Adipocyte (in vitro differentiated cells): ENCODE measurements around the gene ING4.

Experiments
- DNase-seq: peaks from one replicate; pipeline ENCODE4 v3.0.0-alpha.2; 2015; ENCODE audit warnings: low read depth
- H3K27me3 ChIP-seq: replicated peaks from 2 replicates; pipeline ENCODE4 v1.7.0; 2013; ENCODE audit warnings: mild to moderate bottlenecking, low read length, moderate library complexity; ENCODE audit not compliant: control insufficient read depth, insufficient read depth
- H3K36me3 ChIP-seq: 2 replicates; pipeline ENCODE4 v1.7.0; 2013; ENCODE audit warnings: low read length, mild to moderate bottlenecking, moderate library complexity; ENCODE audit not compliant: control insufficient read depth, insufficient read depth, severe bottlenecking
- H3K4me1 ChIP-seq: 2 replicates; pipeline ENCODE4 v1.7.0; 2013; ENCODE audit warnings: mild to moderate bottlenecking, low read length, moderate library complexity; ENCODE audit not compliant: control insufficient read depth, insufficient read depth
- H3K4me3 ChIP-seq: 2 replicates; pipeline ENCODE4 v1.7.0; 2013; ENCODE audit warnings: mild to moderate bottlenecking, low read length, moderate library complexity
- H3K9ac ChIP-seq: 2 replicates; pipeline ENCODE4 v1.7.0; 2013; ENCODE audit warnings: mild to moderate bottlenecking, low read length, moderate library complexity
- H3K9me3 ChIP-seq: 2 replicates; pipeline ENCODE4 v1.7.0; 2013; ENCODE audit warnings: mild to moderate bottlenecking, low read length, moderate library complexity; ENCODE audit not compliant: control insufficient read depth

ING4 gene

DNA sequence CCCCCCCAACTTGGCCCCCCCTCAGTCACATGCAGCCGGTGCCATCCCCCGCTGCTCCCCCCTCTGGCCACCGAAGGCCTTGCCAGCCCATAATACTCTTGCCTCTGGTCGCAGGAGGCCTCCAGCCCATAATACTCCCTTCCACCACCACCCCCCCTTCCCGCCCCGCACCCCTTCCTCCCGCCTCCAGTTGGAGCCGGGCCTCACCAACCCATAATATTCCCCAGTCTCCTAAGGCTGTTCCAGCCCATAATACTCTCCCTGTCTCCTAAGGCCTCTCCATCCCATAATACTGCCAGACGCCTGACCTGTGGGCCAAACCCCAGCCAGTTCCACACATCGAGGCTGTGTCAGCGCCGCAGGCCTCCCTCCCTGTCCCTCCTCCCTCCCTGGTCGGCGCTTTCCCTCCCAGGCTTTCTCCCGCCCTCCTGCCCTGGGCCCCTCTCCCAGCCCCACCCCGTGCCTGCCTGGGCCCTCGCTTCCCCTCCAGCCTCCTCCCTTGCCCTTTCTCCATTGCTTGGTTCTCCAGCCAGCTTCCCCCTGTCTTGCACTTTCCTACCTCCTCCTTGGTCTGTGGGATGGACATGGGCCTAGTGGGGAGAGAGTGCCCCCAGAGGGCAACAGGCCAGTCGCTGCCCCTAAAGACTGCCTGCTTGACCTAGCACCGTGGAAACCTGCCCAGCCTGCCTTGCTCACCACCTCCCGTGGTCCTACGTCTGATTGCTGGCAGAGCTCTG is 49.0 kb downstream of the ING4 start:
- Histone ChIP-seq H3K9ac (peak overlapping the region; percentile 65), H3K4me3 (peak overlapping the region; percentile 36), H3K36me3 (no peaks in the 10 kb centered on the region), H3K9me3 (no peaks in the 10 kb centered on the region), H3K4me1 (peaks cover 15% of the 10 kb centered on the region), H3K27me3 (no peaks in the 10 kb centered on the region)
- peak; percentile 95 for DNase-seq

- H3K4me1 ChIP-seq = peaks cover 15% of the 10 kb centered on the region
- no peaks in the 10 kb centered on the region for H3K27me3 ChIP-seq
- H3K9ac ChIP-seq = peak overlapping the region; percentile 82
- H3K36me3 ChIP-seq = no peaks in the 10 kb centered on the region
- DNase-seq = peak; percentile 29
- peak overlapping the region; percentile 67 for H3K4me3 ChIP-seq
- no peaks in the 10 kb centered on the region for H3K9me3 ChIP-seq
Observed at GRCh38 chr12:6613015-6613775, 49.7 kb downstream of the ING4 start.

DNA sequence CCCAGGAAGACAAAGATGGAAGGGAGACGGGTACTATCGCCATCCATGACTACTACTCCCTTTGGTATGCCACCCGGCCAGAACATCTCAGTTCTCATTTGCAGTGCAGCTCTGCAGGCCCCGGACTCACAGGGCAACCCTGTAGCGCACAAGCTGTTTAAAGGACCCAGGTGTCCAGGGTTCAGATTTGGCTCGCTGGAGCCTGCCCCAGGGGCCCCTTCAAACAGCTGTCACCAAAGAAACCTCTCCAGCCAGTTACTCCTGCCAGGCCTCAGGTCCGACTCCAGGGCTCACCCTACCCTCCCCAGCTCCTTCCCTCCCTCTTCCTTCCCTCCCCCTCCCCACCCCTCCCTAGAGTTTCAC is 50.3 kb downstream of the ING4 start:
- Histone ChIP-seq H3K4me1 (peaks cover 19% of the 10 kb centered on the region), H3K9ac (peak overlapping the region; percentile 82), H3K36me3 (no peaks in the 10 kb centered on the region), H3K4me3 (no peak overlapping the region), H3K9me3 (no peaks in the 10 kb centered on the region), H3K27me3 (no peaks in the 10 kb centered on the region)
- DNase-seq = no peak

DNA sequence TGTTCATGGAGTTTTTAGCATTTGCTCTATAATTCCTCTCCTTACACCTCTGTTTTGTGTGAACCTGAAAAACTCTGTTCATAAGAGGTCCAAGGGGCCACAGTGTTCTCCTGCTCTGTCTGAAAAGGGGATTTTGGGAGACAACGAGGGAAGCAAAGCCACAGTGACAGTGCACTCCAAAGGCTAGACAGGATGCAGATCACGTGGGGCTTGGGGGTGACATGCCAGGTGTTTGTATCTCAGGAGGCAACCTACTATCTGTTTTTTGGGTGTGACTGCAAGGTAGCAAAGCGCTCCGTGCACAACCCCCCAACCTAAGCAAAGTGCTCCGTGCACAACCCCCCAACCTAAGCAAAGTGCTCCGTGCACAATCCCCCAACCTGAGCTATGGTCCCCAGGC is 50.7 kb downstream of the ING4 start:
- Histone ChIP-seq H3K9me3 (no peaks in the 10 kb centered on the region), H3K36me3 (no peaks in the 10 kb centered on the region), H3K9ac (no peak overlapping the region), H3K4me3 (no peak overlapping the region), H3K4me1 (peaks cover 19% of the 10 kb centered on the region), H3K27me3 (no peaks in the 10 kb centered on the region)
- DNase-seq = no peak

DNA sequence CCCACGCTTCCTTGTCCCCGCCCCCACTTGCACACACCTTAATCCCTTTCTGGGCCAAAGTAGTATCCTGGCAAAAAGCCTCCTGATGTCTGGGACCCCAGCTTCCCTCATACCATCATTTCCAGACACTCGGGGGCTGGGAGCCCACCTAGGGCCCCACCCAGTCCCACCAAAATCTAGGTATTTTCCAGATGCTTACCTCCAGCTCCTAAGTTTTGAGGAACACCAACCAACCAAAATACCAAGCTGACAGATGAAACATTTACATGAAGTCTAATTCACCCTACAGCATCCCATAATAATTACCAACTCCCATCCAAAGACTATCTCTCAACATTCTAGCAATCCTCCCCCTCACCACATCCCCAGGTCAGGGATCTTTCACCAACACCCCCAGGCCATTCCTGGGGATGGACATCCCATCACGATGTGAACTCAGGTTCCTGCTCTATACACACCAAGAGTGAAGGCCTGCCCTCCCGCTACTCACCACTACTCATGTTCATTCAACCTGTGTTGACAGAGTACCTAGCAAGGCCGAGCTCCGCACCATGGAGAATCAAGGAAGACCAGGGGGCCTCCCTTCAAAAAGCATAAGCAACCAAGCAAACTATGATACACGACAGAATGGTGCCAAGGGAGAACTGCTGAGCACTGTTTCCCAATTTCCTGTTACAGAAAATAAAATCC is 54.2 kb downstream of the ING4 start:
- Histone ChIP-seq H3K4me3 (no peak overlapping the region), H3K9ac (no peak overlapping the region), H3K27me3 (no peaks in the 10 kb centered on the region), H3K36me3 (peaks cover under 1% of the 10 kb centered on the region), H3K4me1 (peaks cover 33% of the 10 kb centered on the region), H3K9me3 (no peaks in the 10 kb centered on the region)
- DNase-seq = peak; percentile 24

- Histone ChIP-seq H3K9me3 (no peaks in the 10 kb centered on the region), H3K4me3 (peak overlapping the region; percentile 36), H3K27me3 (no peaks in the 10 kb centered on the region), H3K36me3 (peaks cover 3% of the 10 kb centered on the region), H3K4me1 (peaks cover 34% of the 10 kb centered on the region), H3K9ac (no peak overlapping the region)
- DNase-seq = peak; percentile 35
Observed at GRCh38 chr12:6607751-6608591, 54.9 kb downstream of the ING4 start.

DNA sequence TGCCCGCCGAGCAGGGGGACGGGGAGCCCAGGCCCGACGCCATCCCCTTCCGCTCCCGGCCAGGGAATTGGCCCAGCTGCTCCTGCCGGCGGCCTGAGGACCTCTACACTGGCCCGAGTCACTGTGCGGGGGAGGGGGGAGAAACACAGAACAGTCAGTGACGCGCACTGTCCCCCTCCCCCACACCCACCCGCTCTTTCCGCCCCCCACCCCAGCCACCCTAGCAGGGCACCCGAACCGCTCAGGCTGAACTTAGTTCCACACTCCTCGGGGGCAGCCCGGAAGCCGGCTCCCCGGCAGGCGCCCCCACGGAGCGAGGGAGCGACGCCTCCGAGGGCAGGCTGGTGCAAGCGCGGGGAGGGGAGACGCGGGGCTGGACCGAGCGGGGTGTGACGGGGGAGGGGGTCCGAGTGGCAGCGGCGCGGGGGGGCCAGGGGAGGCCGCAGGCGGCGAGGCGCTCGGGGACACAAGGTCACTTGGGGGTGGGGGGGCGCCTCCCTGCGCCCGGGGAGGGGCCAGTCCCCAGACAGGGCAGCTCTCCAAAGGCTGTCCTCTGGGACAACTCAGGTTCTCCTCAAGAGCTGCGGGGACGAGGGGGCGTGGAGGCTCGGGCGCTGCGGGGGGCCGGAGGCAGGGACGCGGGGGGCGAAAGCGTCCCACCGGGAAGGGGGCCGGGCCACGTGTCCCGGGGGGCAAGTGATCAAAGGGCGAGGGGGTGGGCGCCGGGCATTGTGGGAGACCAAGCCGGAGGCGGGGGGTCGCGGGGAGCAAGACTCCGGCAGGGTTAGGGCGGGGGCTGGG is 56.4 kb downstream of the ING4 start:
- Histone ChIP-seq H3K9ac (peak overlapping the region; percentile 88), H3K4me3 (peak overlapping the region; percentile 91), H3K9me3 (no peaks in the 10 kb centered on the region), H3K27me3 (no peaks in the 10 kb centered on the region), H3K4me1 (peaks cover 38% of the 10 kb centered on the region), H3K36me3 (peaks cover 13% of the 10 kb centered on the region)
- peak; percentile 67 for DNase-seq

- peak overlapping the region; percentile 91 for H3K4me3 ChIP-seq
- H3K9me3 ChIP-seq = no peaks in the 10 kb centered on the region
- peaks cover 38% of the 10 kb centered on the region for H3K4me1 ChIP-seq
- no peaks in the 10 kb centered on the region for H3K27me3 ChIP-seq
- H3K9ac ChIP-seq = peak overlapping the region; percentile 88
- H3K36me3 ChIP-seq = peaks cover 21% of the 10 kb centered on the region
- peak; percentile 59 for DNase-seq
Observed at GRCh38 chr12:6605421-6606330, 57.2 kb downstream of the ING4 start.

DNA sequence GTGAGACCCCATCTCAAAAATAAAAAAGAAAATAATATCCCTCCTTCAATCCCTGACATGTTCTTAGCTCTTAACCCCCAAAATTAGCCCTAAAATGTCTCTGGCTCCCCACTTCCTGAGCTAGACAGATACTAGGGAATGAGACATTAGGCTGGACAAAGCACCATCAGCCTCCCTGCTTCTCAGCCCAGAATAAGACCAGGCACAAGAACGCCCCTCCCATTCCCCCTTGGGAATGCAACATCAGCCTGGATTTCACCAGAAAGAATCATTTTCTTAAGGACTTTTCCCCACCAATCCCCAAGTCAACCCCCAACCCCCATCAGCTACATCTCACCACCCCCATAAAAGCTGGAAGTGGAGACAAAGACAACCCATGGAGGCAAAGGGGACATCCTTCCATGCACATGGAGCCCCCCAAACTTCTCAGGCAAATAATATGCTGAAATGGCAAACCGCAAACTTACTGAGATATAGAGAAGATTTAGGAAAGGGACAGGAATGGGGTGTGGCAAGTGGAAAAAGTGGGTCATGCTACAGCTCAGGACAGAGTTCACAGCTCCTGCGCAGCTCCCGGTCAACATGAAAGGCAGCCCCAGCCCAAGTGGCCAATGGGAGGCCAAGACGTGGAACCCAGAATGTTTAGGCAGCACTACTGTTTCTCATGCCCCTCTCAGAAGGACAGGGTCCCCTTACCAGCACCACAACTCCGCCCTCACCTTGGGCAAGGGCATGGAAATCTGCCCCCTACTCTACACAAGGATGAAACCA is 58.5 kb downstream of the ING4 start:
- Histone ChIP-seq H3K27me3 (no peaks in the 10 kb centered on the region), H3K4me1 (peaks cover 44% of the 10 kb centered on the region), H3K36me3 (peaks cover 33% of the 10 kb centered on the region), H3K9me3 (no peaks in the 10 kb centered on the region), H3K9ac (peak overlapping the region; percentile 88), H3K4me3 (peak overlapping the region; percentile 91)
- peak; percentile 58 for DNase-seq
